GM12864 (cell line): ENCODE measurements around the gene LAMTOR2.
"Not testable (repeated sequence)": the region's sequence is repeated elsewhere in the genome, so short reads cannot be mapped to it uniquely, and the experiment has no call there.

ENCODE experiments used
- DNase-seq: peaks from one replicate; pipeline ENCODE4 v3.0.0-alpha.2; 2011; ENCODE audit warnings: low read depth
- H3K4me3 ChIP-seq: 2 replicates; pipeline ENCODE4 v1.5.1; 2011; ENCODE audit warnings: mild to moderate bottlenecking, low read depth, low read length, control low read depth
- CTCF ChIP-seq: IDR thresholded peaks from 2 replicates; pipeline ENCODE4 v1.5.1; 2011; ENCODE audit warnings: low read depth, mild to moderate bottlenecking, moderate library complexity, low read length, control low read depth, inconsistent platforms; ENCODE audit errors: missing control alignments

The LAMTOR2 gene

GRCh38 chr1:156063997-156064285, 9.4 kb downstream of the LAMTOR2 start:
- TF ChIP-seq CTCF = no peak
- no peak for DNase-seq
- H3K4me3 ChIP-seq = no peak overlapping the region

- TF ChIP-seq CTCF = no peak
- no peak overlapping the region for H3K4me3 ChIP-seq
These were observed 10.0 kb downstream of the LAMTOR2 start for GRCh38 chr1:156064615-156065014.

GRCh38 chr1:156065212-156065611, 10.6 kb downstream of the LAMTOR2 start:
- TF ChIP-seq CTCF = no peak
- no peak overlapping the region for H3K4me3 ChIP-seq
- no peak for DNase-seq

More at GRCh38 chr1:156064615-156065014, 10.0 kb downstream of the LAMTOR2 start:
- no peak for DNase-seq

- DNase-seq = no peak
- H3K4me3 ChIP-seq = no peak overlapping the region
- TF ChIP-seq CTCF = no peak
These were observed 11.3 kb downstream of the LAMTOR2 start for GRCh38 chr1:156065871-156066270.

- H3K4me3 ChIP-seq = no peak overlapping the region
- DNase-seq = no peak
- TF ChIP-seq CTCF = no peak
These were observed 12.7 kb downstream of the LAMTOR2 start for GRCh38 chr1:156067262-156067661.

GRCh38 chr1:156069490-156070455, 15.2 kb downstream of the LAMTOR2 start:
- DNase-seq = no peak
- TF ChIP-seq CTCF = no peak

GRCh38 chr1:156070548-156070947, 16.0 kb downstream of the LAMTOR2 start:
- H3K4me3 ChIP-seq = no peak overlapping the region
- no peak for TF ChIP-seq CTCF
- DNase-seq = no peak

More at GRCh38 chr1:156069490-156070455, 15.2 kb downstream of the LAMTOR2 start:
- H3K4me3 ChIP-seq = no peak overlapping the region

GRCh38 chr1:156071332-156071816, 16.8 kb downstream of the LAMTOR2 start:
- not testable (repeated sequence) for DNase-seq, H3K4me3 ChIP-seq
